Caki2 (cell line): Measurements from ENCODE around the gene CLEC16A. TPM values are rescaled to one million over a fixed set of nuclear protein-coding genes. Genes with fewer than 3 reads are reported as not detected.
A peak's percentile ranks its signal among the peaks of the same experiment; 100 is the strongest.
"Not testable (repeated sequence)": the region's sequence is repeated elsewhere in the genome, so short reads cannot be mapped to it uniquely, and the experiment has no call there.

ENCODE experiments used
- DNase-seq: peaks from one replicate; pipeline ENCODE4 v3.0.0-alpha.2; 2015; ENCODE audit warnings: low read depth
- in situ Hi-C: cut with HindIII; loops from 2 replicates; pipeline ENCODE4 v1.10.0; 2016; ENCODE audit warnings: low sequenced_read_pairs, low pct_unique_long_range_greater_than_20kb, mixed read lengths
- total RNA-seq: library from RNA; depleted of rRNA; stranded (reverse); fragments of >200 nt; shearing (Covaris generic); gene quantifications from 2 replicates; pipeline ENCODE4 v1.2.3, GENCODE V29; 2014; ENCODE audit warnings: low replicate concordance

CLEC16A gene
- total RNA-seq, 1 experiment from 2014 or later = 17.7 TPM

DNA sequence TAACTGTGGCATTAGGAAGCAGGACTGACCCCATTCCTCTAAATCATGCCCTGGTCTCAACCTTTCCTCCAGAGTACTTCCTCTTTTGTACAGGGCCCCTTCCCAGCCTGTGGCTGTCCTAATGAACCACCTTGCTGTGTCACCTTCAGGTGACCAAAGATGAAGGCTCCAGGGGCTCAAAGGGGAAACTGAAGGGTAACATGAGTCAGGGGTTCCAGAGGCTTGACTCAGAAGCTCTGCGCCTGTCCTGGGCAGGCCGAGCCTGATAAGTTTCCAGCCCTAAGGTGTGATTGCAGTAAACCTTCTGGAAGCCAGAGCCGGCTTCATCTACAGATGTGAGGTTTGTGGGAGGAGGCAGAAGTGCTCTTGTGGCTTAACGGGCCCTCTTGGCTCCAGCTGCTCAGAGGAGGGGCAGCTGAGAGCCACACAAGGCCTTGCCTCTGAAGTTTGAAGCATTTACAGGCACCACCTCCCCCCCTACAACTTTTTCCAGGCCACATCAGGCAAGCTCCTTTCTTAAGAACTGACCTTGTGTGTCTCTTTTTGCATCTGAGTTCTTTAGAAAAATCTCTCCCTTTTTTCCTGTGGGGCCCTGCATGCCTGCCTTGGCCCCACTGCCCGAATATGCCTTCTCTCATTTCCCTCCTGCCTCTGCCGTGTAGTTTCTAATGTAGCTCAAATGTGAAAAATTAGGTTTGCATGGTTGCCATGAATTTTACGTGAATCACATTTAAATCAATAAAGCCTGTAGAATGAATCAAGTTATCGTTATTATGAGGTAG is 149.9 kb downstream of the CLEC16A start:
- in situ Hi-C loops = no loop called here
- no peak for DNase-seq

DNA sequence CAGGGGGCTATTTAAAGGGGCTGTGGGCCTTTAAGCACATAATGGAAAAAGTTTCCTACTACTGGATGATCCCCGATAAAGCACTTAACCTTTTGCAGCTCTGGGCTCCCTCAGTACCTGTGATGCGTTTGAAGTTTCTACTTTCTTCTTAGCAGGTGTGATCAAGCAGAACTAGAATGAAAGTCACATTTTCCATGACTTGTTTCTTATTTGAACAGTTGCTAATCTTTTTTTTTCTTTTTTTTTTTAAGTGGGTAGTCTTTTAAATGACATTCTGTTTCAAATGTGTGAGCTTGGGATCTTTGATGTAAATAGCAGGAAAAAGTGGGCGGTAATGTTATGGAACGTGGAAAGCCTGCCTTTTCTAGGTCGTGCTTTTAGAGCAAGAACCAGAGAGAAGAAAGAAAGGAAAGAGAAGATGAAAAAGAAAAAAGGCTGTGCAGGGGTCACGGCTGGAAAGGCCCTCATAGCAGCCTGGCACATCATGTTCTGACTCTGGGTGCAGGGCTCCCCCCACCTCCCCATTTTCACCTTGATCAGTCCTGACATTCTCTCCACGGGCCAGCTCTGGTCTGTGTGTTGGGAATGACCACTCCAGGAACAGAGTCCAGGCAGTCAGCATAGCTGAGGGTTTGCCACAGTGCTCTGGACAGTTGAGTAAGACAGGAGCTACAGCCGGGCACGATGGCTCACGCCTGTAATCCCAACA is 150.6 kb downstream of the CLEC16A start:
- no peak for DNase-seq
- in situ Hi-C loops = no loop called here

- in situ Hi-C loops = no loop called here
- DNase-seq = no peak
These were observed 151.6 kb downstream of the CLEC16A start for GRCh38 chr16:11095935-11096334.

DNA sequence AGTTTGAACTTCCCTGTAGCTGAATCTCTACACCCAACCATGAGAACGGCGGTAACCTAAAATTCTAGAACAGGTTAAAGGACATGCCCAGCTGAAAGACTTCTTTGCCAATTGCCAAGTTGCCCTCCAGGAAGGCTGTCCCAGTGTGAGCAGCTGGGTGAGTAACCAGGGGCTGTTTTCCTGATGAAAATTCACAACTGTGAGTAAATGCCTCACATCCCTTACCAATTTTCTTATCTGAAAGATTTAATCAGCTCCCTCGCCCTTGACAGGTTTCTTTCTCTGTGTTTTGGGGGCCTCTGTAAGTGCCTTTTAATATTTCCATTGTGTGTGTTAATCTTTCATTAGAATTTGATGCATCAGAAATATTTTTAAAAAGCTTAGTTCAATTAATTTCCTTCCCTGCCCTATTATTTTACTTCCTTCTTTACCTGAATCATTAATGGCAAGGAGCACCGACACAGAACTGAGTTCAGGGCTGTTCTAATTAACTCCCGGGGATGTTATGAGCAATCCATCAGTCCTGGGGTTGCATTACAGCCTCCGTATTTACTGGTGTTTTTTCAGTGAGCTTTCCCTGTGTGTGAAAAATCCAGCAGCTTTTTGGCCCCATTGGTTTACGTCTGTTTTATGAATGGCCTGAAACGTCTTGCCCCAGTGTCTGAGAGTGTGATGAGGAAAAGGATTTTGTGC is 152.9 kb downstream of the CLEC16A start:
- in situ Hi-C loops = no loop called here
- no peak for DNase-seq

DNA sequence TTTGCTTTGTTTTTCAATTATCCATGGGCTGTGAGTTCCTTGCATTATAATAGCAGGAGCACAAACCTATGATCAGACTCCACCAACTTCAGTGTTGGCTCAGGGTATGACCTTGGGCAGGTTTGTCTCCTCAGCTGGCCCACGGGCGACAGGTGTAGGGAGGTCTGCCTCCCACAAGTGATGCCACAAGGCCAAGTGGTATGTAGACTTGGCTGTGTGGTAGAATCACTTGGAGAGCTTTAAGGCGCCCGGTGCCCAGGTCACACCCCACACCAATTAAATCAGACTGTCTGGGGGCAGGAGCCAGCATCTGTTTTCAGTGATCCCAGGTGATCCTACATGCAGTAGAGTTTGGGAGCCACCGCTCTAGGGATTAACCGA is 153.4 kb downstream of the CLEC16A start:
- no peak for DNase-seq
- in situ Hi-C loops = no loop called here

DNA sequence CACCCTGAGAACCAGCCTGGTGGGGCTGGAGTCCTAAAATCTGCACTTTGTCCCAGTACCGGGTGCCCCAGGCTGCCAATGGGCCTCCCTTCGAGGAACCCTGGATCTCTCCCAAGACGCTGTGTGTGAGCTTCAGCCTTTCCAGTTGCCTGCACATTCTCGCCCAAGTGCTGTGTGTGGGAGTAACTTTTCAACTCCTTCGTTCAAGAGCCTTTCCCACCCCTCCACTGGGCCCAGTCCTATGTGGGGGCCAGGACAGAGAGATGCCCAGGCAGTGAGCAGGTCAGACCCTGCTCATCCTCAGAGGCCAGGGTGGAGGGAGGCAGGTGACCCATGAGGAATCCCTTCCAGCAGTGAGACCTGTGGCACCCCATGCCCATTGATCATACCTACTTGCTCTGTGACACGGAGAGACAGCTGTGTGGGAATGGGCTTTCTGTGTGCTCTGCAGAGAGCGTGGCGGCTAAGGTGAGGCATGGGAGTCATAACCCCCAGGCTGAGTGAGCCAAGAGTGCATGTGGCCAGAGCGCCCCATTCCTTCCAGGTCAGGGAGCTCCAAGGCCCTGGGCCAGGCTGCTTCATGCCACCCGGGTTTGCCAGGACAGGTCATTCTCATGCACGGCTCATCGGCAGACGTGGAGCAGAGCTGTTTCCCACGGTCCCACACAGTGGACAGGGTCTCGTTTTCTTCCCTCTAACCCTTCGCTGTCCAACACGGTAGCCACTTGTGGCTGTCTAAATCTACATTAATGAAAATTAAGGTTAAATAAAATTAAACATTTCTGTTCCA is 154.4 kb downstream of the CLEC16A start:
- no peak for DNase-seq
- in situ Hi-C loops = no loop called here

DNA sequence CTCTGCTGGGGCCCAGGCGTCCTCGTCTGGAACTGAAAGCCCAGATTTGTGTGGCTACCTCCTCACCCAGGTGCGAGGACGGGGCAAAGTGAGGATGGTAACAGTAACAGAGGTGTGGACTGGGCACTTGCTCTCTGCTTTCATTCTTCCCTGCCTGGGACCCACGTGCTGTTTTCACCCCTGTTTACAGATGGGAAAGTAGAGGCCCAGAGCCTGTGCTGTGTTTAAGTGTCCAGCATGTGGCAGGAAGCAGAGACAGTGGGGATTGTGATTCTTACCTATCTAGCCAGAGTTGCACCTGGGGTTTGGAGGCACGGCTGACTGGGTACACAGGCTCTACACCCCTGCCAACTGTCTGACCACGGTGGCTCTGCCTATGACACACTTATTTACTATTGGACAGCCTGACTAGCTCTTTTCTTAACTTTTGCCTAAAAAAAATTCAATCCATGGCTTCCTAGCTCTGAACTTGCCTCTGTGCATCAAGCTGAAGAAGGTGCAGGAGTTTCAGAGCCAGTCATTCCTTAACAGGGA is 155.4 kb downstream of the CLEC16A start:
- in situ Hi-C loops = no loop called here
- no peak for DNase-seq

DNA sequence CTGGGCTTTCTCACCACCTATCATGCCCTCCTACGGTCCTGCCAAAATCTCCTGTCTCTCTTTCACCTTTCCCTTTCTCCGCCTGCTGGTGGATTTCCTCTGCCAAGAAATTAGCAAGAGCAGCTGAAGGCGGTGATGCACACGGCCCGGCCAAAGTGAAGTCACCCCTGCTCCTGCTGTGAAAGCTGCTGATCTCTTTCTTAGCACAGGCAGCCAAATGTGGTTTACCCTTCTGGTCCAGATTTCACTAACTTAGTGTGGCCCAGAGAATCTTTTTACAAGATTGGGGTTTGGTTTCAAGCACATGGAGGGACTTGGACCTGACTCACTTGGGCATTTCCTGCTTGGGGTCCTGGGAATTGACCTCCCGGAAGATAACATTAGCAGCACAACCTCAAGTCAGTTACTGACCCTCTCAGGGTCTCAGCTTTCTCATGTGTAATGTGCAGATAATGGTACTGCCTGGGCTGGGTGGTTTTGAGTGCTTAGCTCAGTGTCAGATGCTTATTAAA is 155.9 kb downstream of the CLEC16A start:
- in situ Hi-C loops = no loop called here
- no peak for DNase-seq

DNA sequence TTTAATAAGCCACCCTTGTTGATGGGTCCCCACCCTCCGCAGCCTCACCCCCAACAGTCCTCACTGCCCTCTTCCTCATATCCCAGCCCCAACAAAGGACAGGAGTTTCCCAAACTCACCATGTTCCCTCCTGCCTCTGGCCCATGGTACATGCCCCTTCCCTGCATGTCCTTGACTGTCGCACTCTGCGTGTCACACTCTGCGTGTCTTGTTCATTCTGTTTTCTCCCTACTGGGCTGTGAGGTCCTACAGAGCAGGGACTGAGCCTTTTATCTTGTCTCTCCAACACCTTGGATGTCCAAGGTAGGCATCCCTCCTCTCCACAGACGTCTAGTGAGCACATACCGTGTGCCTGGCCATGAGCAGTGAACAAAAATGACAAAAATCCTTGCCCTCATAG is 156.9 kb downstream of the CLEC16A start:
- DNase-seq = no peak
- in situ Hi-C loops = no loop called here

DNA sequence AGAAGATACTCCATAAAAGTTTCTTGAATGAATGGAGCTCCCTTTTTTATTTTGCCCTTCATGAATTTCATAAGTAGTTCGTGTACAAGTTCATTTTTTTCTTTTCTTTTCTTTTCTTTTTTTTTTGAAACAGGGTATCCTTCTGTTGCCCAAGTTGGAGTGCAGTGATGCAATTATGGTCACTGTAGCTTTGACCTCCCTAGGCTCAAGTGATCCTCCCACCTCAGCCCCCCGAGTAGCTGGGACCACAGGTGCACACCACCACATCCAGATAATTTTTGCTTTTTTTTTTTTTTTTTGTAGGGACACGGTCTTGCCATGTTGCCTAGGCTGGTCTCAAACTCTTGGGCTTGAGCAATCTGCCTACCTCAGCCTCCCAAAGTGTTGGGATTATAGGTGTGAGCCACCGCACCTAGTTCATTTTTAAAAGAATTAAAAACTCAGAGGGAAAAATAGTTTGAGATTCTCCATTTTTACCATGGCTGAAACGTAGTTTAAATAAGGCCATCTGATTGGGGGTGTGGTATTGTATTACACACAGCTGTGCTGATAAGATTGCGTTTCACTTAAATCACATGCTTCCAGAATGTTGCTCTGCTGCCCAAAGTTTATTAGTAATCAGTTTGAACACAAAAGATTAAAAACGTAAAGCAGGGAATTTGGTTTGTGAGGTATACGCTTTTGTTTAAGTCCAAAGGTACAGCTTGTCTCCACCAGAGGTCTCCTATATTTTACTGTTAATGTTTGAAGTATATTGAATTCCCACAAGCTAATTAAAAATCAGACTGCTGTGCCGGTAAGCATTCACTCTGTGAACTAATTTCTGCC is 157.5 kb downstream of the CLEC16A start:
- in situ Hi-C loops = no loop called here
- DNase-seq = no peak

GRCh38 chr16:11102523-11102898 is 158.1 kb downstream of the CLEC16A start:
- in situ Hi-C loops = no loop called here

GRCh38 chr16:11103301-11103700 is 158.9 kb downstream of the CLEC16A start:
- in situ Hi-C loops = not testable (repeated sequence)

More at GRCh38 chr16:11102523-11102898, 158.1 kb downstream of the CLEC16A start:
- no peak for DNase-seq

GRCh38 chr16:11104168-11105037 is 160.0 kb downstream of the CLEC16A start:
- DNase-seq = no peak
- in situ Hi-C loops = no loop called here

More at GRCh38 chr16:11103301-11103700, 158.9 kb downstream of the CLEC16A start:
- not testable (repeated sequence) for DNase-seq

DNA sequence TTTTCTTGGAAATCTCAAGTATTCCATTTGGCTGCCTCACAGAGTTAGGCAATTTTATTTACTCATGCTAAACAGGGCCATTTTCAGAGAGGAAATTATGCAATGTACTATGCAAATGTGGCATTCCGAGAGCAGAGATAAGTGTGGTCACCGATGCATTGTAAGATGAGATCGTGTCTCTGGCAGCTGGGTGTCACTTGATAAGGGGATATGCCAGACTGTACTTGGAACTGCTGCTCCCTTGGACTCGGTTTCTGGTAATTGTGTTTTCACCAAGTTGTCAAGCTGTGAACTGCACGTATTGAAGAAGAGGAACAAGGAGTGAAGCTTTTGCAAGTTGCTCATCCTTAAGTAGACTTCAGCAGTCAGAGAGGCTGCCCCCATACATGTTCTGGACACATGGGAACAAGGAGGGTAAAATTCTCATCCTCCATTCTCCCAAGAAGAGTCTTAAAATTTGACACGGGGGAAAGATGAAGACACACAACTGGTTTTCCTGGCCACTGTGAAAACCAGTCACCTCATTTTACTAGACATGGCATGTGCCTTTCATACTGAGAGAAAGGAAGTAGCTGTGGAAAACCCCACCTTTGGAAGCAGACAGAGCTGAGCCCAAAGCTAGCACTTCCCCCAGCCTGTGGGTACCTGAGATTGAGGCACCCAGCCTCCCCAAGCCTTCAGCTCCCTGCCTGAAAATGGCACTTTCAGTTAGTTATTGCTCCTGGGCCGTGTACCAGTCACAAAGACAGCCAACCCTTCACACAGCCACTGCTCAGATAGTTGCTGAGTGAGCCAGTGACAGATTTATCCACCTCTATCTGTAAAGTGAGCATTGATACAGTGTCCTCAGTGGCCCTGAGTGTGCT is 160.9 kb downstream of the CLEC16A start:
- peak; percentile 31 for DNase-seq
- in situ Hi-C loops = no loop called here

- DNase-seq = no peak
- in situ Hi-C loops = no loop called here
These were observed 162.4 kb downstream of the CLEC16A start for GRCh38 chr16:11106726-11107125.
